ENCODE data around the gene RASGRP3.

RASGRP3 gene

GRCh38 chr2:33522576-33522975 is 46.1 kb downstream of the RASGRP3 start:
- no peak for DNase-seq (ENCODE audit: low read depth in 4 of 4, low spot score in 1 of 4)

GRCh38 chr2:33525666-33526065 is 49.2 kb downstream of the RASGRP3 start:
- DNase-seq (ENCODE audit: low read depth in 4 of 4, low spot score in 1 of 4): no peak

GRCh38 chr2:33526132-33526531 is 49.7 kb downstream of the RASGRP3 start:
- no peak for DNase-seq (ENCODE audit: low read depth in 4 of 4, low spot score in 1 of 4)

- no peak for DNase-seq (ENCODE audit: low read depth in 4 of 4, low spot score in 1 of 4)
Observed at GRCh38 chr2:33526921-33527320, 50.5 kb downstream of the RASGRP3 start.

GRCh38 chr2:33528441-33528950 is 52.0 kb downstream of the RASGRP3 start:
- no peak for DNase-seq (ENCODE audit: low read depth in 4 of 4, low spot score in 1 of 4)

GRCh38 chr2:33529771-33530481 is 53.5 kb downstream of the RASGRP3 start:
- DNase-seq (ENCODE audit: low read depth in 4 of 4, low spot score in 1 of 4): no peak

GRCh38 chr2:33530690-33531548 is 54.5 kb downstream of the RASGRP3 start:
- DNase-seq (ENCODE audit: low read depth in 4 of 4, low spot score in 1 of 4): no peak

GRCh38 chr2:33531549-33532059 is 55.2 kb downstream of the RASGRP3 start:
- DNase-seq (ENCODE audit: low read depth in 4 of 4, low spot score in 1 of 4): no peak

GRCh38 chr2:33532146-33532545 is 55.7 kb downstream of the RASGRP3 start:
- DNase-seq (ENCODE audit: low read depth in 4 of 4, low spot score in 1 of 4): no peak

GRCh38 chr2:33532966-33533365 is 56.5 kb downstream of the RASGRP3 start:
- no peak for DNase-seq (ENCODE audit: low read depth in 4 of 4, low spot score in 1 of 4)

- DNase-seq (ENCODE audit: low read depth in 4 of 4, low spot score in 1 of 4): no peak
Observed at GRCh38 chr2:33535421-33535820, 59.0 kb downstream of the RASGRP3 start.

- DNase-seq (ENCODE audit: low read depth in 4 of 4, low spot score in 1 of 4): no peak
Observed at GRCh38 chr2:33541243-33541642, 64.8 kb downstream of the RASGRP3 start.

GRCh38 chr2:33550206-33550605 is 73.8 kb downstream of the RASGRP3 start:
- DNase-seq (ENCODE audit: low read depth in 4 of 4, low spot score in 1 of 4): no peak

- DNase-seq (ENCODE audit: low read depth in 4 of 4, low spot score in 1 of 4): no peak
Observed at GRCh38 chr2:33552758-33553461, 76.5 kb downstream of the RASGRP3 start.

GRCh38 chr2:33555681-33556080 is 79.2 kb downstream of the RASGRP3 start:
- no peak for DNase-seq (ENCODE audit: low read depth in 4 of 4, low spot score in 1 of 4)

GRCh38 chr2:33559328-33559727 is 82.9 kb downstream of the RASGRP3 start:
- DNase-seq (ENCODE audit: low read depth in 4 of 4, low spot score in 1 of 4): no peak

- no peak for DNase-seq (ENCODE audit: low read depth in 4 of 4, low spot score in 1 of 4)
Observed at GRCh38 chr2:33560017-33560416, 83.6 kb downstream of the RASGRP3 start.

- no peak for DNase-seq (ENCODE audit: low read depth in 4 of 4, low spot score in 1 of 4)
Observed at GRCh38 chr2:33561872-33562271, 85.4 kb downstream of the RASGRP3 start.

GRCh38 chr2:33570681-33571080 is 94.2 kb downstream of the RASGRP3 start:
- no peak for DNase-seq (ENCODE audit: low read depth in 4 of 4, low spot score in 1 of 4)

GRCh38 chr2:33573657-33574056 is 97.2 kb downstream of the RASGRP3 start:
- no peak for DNase-seq (ENCODE audit: low read depth in 4 of 4, low spot score in 1 of 4)

GRCh38 chr2:33577084-33577483 is 100.6 kb downstream of the RASGRP3 start:
- DNase-seq (ENCODE audit: low read depth in 4 of 4, low spot score in 1 of 4): no peak
